Stomach (tissue), 4 donors: ENCODE results near the gene DUSP9.

Source experiments
- EP300 ChIP-seq: sonication (generic); formaldehyde crosslinking; IDR thresholded peaks from one replicate; pipeline ENCODE4 v1.6.1; 2017; ENCODE audit warnings: antibody characterized with exemption
- POLR2A ChIP-seq, 4 donors: fragments of 450-650 bp; IDR thresholded peaks; one replicate each; pipeline ENCODE4 v1.6.1; 2016; ENCODE audit warnings: antibody characterized with exemption in 4 of 4, control low read depth in 2 of 4, mild to moderate bottlenecking in 1 of 4, moderate library complexity in 1 of 4
- POLR2AphosphoS5 ChIP-seq, 3 donors: sonication (generic); formaldehyde crosslinking; IDR thresholded peaks; one replicate each; pipeline ENCODE4 v1.6.1; 2016; ENCODE audit warnings: antibody characterized with exemption in 3 of 3
- TF ChIP-seq, protein P1 (sequence below), 7 experiments: fragments of 450-650 bp in 4 of 7; fragments of 200-600 bp in 3 of 7; sonication (generic) in 3 of 7; IDR thresholded peaks; one replicate each; pipeline ENCODE4 v1.5.1; 2016 to 2019; ENCODE audit warnings: antibody characterized with exemption in 7 of 7, control low read depth in 2 of 7, mild to moderate bottlenecking in 1 of 7

DNA sequence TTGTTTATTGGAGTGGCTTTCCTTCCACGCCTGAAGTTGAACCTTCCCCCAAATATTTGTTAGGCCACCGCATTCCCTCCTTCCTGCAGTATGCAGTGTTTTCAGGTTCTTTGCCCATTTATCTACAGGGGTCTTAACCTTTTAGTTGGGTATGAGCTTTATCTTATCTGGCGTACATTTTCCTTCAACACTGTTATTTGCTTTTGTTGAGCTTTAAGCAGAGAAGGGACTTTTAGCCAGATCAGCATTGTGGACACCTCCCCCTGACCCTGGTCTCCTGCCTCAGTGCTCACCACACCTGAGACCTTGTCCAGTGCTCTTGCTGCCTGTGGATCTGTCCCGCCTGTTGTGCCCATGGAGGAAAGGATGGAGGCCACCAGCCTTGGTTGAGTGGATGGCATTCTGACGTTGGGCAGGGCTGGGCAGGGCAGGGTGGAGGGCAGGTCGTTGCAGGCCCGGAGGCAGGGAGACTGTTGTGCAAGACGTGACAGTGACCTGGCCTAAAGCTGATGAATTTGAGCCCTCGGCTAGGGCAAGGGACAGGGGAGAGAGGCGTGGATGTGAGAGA, 998 bp upstream of the DUSP9 start:
- TF ChIP-seq, protein P1, sequence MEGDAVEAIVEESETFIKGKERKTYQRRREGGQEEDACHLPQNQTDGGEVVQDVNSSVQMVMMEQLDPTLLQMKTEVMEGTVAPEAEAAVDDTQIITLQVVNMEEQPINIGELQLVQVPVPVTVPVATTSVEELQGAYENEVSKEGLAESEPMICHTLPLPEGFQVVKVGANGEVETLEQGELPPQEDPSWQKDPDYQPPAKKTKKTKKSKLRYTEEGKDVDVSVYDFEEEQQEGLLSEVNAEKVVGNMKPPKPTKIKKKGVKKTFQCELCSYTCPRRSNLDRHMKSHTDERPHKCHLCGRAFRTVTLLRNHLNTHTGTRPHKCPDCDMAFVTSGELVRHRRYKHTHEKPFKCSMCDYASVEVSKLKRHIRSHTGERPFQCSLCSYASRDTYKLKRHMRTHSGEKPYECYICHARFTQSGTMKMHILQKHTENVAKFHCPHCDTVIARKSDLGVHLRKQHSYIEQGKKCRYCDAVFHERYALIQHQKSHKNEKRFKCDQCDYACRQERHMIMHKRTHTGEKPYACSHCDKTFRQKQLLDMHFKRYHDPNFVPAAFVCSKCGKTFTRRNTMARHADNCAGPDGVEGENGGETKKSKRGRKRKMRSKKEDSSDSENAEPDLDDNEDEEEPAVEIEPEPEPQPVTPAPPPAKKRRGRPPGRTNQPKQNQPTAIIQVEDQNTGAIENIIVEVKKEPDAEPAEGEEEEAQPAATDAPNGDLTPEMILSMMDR (IDR thresholded peaks at IDR 0.05) = no peak
- TF ChIP-seq EP300 = no peak
- TF ChIP-seq POLR2A (IDR thresholded peaks at IDR 0.05) = no peak
- no peak for TF ChIP-seq POLR2AphosphoS5 (IDR thresholded peaks at IDR 0.05)
